HG02759 (cell line): ENCODE data around the gene TENM4.

Experiments used
- ATAC-seq: cut with Tn5 transposase; IDR thresholded peaks from one replicate; pipeline ENCODE4 v1.9.1; 2021; ENCODE audit warnings: mild to moderate bottlenecking, moderate library complexity; ENCODE audit not compliant: unreplicated experiment

The TENM4 gene

DNA sequence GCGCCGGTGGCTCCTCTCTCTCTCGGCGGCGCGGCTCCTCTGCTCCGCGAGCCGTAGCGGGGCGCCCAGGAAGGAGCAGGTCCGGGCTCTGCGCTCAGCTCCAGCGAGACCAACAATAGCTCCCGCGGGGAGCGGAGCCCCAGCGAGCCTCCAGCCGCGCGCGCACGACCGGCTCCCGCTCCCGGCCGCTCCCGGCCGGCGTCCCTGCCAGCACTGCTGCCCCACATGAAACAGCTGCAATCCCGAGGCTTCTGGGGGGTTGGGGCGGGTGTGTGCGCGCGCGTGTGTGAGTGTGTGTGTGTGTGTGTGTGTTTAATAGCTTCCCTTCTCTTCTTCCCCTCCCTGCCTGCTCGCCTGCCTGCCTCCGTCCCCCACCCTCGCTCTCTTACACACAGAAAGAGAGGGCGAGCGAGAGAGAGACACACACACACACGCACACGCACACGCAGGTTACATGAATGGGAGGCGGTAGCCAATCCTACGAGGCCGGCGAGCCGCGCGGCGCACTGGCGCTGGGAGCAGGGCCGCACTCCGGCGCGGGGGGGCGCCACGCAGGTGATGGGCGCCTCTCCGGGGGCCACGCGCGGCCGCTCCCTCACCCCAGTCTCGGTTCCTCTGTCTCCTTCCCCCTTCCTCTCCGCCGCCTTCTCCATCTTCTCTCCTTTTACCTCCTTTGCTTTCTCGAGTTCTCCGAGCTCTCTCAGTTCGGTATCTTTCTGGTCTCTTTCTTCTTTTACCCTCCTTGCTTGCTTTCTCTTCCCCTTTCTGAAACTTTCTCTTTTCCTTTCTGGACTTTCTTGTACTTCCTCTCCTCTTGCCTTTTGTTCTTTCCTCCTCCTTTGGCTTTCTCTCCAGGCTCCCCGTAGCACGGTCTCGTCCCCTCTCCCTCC, at the start of gene TENM4:
TENM4 (minus strand) TSS at position 460 of the 890 bp plus-strand sequence. CDS start 371,086 bp downstream, outside the sequence.
- ATAC-seq: peak; percentile 50

DNA sequence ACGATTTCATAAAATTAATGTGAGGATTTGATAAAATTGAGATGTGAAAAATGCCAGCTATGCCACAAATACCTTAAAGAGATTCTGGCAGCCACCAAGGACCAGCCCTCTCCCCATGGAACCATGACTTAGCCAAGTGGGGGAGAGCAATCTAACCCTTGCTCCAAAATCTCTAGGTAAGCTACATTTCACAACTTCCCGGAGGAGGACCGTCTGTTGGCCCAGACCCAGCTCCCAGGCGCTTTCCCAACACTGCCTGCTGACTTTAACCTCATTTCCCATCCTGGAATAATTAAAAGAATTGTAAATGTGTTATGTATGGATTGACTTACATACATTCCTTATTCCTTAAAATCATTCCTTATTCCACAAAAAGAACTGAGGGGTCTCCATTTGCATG, 47.5 kb upstream of the TENM4 start:
- ATAC-seq: no peak

DNA sequence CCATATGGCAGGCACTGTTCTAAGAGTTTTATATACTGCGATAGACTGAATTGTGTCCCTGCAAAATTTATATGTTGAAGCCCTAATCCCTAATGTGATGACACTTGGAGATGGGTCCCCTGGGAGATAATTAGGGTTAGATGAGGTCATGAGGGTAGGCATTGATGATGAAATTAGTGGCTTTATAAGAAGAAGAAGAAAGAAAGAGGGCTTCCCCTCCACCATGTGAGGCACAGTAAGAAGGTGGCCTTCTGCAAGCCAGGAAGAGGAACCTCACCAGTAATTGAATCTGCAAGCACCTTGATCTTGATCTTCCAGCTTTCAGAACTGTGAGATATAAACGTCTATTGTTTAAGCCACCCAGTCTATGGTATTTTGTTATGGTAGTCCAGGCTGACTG, 46.6 kb upstream of the TENM4 start:
- ATAC-seq: no peak

DNA sequence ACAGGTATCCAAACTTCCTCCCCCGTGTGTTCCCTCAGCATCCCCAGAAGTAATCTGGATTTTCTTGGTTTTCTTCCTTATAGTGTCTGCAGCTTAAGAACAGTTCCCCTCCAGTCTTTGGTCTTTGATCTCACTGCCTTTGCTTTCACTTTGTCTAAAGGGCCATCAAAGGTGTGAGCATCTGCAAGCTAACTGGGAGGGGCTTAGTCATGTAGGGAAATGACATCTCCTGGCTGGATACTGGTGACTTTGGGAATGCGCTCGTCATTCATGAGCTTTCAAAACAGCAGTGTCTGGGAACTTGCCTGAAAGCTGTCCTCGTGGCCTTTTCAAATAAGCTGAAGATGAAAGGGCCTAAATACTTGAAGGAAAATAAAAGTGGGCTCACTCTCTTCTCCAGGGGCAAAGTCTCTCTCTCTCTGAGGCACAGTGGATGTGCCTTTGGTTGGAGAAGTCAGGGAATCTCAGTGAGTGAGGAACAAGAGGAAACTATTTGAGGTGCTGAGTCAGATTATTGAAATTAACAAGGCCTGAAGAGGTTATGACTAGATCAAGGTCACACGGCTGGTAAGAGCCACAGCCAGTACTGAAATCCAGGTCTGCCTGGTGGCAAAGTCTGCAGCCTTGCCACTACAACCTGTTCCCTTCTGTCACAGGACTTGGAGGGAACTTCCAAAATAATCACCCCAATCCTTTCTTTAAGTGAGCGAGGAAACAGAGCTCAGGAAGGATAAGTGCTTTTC, 45.6 kb upstream of the TENM4 start:
- ATAC-seq: no peak

DNA sequence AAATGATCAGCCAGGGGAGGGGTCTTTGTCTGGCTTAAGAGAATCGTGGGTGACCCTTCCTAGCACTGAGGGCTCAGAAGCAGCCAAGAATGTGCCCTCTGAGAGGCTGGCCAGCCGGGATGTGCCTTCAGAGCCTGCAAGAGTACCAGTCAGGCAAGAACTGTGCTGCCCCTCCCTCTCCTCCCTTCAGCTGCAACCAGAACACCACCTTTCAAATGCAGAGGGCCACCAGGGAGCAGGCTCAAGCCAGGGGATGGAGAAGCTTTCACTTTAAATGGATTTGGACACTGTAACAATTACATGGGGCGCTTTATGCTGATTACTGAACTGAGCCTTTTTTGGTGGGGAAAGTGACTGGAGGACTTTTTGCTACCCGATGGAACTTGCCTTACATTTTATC, 44.9 kb upstream of the TENM4 start:
- ATAC-seq: no peak

DNA sequence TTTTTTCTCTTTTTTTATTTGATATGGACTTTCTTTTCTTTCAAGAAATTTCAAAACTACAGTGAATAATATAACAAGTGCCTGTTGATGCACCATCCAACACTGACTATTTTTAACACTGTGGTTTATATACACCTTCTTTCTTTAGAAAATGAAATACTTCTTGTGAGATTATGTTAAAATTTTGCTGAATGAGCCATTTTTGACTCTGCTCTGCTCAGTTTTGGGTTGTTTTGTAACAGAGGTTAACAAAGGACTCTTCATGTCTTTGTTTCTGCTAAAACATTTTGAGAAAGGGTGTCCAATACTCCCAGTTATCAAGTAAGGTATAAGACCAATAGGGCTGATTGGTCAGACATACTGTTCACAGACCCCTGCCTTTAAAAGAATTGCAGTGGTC, 44.0 kb upstream of the TENM4 start:
- ATAC-seq: no peak

GRCh38 chr11:79482800-79483199, 42.0 kb upstream of the TENM4 start:
- peak; percentile 79 for ATAC-seq

- ATAC-seq: peak; percentile 58
These were observed 41.0 kb upstream of the TENM4 start for GRCh38 chr11:79481795-79482194.

DNA sequence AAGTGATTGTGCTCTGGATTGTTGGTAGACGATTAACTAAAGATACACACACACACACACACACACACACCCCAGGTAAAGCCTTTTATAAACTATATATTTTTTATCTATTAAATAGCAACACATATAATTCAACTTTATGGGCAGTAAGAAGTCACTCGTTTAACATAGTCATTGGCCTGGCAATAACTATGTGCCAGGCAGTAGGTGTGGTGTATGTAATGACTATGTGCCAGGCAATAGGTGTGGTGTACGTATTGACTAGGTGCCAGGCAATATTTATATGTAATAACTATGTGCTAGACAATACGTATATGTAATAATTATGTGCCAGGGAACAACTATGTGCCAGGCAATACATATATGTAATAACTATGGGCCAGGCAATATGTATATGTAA, 40.0 kb upstream of the TENM4 start:
- ATAC-seq: no peak

GRCh38 chr11:79472819-79473529, 32.1 kb upstream of the TENM4 start:
- ATAC-seq: no peak

DNA sequence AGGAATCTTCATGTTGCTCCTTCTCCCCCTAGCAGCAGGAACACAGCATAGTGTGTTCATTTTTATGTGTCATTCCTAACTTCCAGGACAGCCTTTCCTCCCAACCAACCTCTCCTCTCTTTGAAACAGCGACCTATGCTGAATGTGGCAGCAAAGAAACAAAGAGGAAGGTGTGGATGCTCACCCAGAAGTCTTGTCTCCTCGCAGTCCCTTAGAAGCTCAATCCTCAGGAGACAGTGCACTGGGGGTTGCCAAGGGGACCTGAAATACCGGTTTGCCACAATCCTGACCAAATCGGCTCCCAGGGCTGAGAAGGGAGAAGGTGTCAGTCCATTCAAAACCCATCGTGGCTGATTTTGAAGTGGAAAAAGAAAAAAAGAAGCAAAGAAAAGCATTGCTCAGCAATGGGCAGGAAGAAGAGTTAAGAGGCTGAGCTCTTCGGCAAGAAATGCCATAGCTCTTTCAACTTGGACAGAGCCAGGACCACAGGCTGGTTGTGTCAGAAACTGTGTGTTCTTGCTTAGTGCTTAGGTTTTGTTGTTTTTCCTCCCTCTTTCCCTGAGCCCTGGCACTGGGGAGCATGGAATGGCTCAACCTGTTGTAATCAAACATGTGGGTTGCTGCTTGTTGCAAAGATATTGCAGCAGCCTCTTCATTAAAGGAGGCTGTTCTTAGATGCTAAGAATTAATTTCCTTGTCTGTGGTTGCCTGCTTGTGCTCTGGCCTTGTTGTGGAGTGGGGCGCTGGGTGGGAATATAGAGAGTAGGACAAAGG, 30.4 kb upstream of the TENM4 start:
- ATAC-seq: no peak

DNA sequence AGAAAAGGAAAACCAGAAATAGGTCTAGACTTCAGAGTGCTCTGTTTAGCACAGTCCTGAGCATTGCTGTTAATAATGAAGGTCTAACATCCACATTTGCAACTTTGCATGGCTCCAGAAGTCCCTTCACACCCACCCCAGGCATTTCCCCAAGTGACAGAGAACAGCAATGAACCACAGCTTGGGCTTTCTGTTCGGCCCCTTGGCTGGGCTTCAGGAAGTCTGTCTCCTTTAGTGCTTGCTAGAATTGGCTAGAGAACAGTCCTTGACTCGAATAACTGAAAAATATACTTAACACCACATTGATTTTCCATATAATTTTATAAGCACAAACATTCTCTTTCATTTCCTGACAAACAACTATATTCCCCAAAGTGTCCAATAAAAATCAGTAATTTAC, 29.3 kb upstream of the TENM4 start:
- no peak for ATAC-seq

GRCh38 chr11:79467761-79468160, 26.9 kb upstream of the TENM4 start:
- ATAC-seq: no peak

GRCh38 chr11:79466411-79466810, 25.6 kb upstream of the TENM4 start:
- ATAC-seq: no peak

DNA sequence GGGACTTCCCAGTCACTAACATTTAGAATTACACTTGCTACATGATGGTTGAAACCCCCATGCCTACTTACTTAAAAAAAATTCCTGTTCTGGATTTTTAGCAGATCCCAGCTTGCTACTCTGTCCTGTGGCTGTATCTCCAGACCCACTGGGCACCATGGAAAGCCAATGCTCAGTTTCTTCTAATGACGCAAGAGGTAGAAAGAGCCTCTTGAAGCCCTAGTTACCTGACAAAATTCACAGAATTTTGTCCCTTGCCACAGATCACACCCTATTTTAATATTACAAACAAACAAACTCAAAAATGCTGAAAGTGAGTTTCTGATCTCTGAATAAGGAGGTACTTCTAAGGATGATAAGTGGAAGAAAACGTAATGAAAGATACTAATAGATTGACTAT, 24.3 kb upstream of the TENM4 start:
- ATAC-seq: no peak

DNA sequence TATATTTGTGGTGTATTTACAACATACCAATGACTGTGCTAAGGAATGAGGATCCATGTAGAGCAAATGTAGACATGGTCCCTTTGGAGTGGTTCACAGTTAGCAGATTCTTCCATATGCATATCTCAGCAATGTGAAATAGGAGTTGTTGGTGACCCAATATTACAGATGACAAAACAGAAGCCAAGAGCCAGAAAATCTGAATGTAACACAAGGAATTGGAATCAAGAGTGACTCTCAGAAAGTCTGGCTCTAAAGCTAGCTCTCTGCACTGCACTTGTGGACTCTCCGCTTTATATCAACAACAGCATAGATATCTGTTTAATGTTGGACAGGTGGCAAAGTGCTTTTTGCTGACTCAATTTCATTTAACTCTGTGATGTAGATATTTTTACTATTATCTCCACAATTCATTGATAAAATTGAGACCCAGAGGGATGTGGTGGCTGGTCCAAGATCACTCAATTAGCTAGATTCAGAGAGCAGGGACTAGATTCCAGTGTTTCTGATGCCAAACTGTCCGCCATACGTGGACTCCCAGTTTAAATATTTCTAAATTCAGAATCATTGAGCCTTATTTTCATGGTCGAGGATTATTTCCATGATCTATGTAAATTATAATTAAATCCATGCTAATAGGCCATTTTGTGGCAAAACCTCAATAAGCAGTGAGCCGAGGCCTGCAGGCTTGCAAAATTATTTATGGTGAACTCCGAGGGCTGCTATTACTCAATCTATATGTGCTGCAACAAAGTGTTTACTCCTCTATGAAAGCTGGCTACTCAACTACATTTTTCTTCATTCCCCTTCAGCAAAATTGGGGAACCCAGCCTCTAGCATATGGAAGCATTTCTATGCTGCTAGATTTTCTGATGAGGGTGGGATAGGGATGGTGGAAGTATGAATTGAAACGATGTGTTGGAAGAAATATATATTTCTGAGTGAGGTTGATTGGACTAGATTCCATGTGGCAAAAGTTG, 21.1 kb upstream of the TENM4 start:
- no peak for ATAC-seq

DNA sequence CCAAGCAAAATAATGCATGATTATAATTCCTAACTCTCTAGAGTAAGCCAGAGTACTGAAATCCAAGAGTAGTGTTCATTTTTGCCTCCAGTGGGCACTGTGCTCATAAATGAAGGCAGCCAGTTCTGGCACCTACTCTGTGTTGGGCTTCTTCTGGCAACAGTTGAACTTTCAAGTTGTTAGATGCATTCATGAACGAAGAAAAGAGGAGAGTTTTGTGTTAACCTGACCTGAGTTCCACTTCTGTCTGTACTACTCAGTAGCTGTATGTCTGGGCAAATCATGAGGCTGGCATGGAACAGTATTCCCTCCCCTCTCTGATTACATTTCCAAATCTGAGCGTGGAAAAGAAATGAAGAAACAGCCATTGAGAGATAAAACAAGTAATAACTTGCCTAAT, 20.3 kb upstream of the TENM4 start:
- peak; percentile 82 for ATAC-seq

DNA sequence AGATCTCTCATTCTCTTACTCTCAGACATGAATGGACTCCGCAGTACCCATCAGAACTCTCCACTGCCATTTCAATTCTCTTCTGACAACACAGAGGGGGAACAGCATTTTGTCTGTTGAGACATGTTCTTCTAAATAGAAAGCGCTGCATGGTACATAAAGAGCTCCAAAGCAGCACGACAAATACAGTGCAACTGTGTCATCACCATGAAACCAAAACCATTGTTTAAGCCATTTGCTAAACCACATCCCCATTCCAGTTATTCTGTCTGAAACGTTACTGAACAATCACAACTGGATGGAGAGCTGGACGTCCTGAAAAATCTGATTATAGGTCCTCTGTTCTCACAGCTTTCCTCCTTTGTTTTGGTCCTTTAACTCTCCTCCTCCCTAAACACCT, 17.9 kb upstream of the TENM4 start:
- no peak for ATAC-seq

DNA sequence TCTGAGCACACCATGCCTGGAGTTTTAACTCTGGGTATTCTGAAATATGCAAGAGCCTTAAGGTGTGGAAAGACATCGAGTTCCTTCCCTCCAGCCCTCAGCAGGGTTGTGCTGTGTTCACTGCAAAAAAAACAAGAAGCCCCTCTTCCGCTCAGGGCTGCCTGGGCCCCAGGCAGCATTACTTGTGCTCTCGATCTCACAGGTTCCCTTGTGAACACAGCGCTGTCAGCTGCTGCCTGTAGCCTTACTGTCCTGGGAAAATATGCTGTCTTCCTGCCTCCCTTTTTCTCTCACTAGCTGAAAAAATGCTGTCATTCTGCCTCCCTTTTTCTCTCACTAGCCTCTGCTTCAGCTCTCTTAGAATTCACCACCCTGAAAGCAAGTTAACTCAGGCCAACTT, 15.7 kb upstream of the TENM4 start:
- no peak for ATAC-seq

GRCh38 chr11:79453617-79454016, 12.8 kb upstream of the TENM4 start:
- no peak for ATAC-seq
